ENCODE results near the gene TBC1D4.

Gene TBC1D4, protein sequence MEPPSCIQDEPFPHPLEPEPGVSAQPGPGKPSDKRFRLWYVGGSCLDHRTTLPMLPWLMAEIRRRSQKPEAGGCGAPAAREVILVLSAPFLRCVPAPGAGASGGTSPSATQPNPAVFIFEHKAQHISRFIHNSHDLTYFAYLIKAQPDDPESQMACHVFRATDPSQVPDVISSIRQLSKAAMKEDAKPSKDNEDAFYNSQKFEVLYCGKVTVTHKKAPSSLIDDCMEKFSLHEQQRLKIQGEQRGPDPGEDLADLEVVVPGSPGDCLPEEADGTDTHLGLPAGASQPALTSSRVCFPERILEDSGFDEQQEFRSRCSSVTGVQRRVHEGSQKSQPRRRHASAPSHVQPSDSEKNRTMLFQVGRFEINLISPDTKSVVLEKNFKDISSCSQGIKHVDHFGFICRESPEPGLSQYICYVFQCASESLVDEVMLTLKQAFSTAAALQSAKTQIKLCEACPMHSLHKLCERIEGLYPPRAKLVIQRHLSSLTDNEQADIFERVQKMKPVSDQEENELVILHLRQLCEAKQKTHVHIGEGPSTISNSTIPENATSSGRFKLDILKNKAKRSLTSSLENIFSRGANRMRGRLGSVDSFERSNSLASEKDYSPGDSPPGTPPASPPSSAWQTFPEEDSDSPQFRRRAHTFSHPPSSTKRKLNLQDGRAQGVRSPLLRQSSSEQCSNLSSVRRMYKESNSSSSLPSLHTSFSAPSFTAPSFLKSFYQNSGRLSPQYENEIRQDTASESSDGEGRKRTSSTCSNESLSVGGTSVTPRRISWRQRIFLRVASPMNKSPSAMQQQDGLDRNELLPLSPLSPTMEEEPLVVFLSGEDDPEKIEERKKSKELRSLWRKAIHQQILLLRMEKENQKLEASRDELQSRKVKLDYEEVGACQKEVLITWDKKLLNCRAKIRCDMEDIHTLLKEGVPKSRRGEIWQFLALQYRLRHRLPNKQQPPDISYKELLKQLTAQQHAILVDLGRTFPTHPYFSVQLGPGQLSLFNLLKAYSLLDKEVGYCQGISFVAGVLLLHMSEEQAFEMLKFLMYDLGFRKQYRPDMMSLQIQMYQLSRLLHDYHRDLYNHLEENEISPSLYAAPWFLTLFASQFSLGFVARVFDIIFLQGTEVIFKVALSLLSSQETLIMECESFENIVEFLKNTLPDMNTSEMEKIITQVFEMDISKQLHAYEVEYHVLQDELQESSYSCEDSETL (N-terminal part only)

DNA sequence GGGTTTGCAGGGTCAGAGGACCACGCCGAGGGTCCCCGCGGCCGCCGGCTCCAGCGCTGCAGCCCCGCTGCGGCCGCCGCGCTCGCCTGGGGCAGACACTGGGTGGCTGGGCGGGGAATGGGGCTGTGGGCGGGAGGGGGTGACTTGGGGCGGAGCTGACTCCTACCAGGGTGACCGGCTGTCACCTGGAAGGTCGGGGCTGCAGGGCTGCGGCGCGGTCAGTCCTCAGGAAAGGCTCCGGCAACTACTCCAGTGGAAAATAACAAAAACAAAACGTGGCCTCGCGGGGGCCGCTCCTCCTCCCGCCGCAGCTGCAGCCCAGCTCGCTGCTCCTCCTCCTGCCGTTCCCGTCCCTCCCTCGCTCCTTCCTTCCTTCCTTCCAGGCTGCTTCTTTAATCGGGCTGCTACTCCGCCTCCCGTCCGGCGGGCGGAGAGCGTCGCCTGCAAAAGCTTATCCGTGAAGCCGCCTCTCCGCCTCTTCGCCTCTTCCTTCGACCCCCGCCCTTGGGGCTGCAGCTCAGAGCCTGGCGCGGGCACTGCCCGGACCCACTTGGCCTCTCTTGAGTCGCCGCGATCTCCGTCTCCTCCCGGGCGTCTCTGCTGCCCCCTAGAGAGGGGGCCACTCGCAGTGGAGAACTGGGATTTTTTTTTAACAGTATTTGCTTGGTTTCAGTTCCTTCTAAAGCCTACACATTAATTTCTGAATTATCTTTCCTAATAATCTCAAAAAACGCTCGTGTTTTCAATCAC is at the start of gene TBC1D4:
TBC1D4 (minus strand) TSS at position 100 of the 750 bp plus-strand sequence. CDS start 402 bp downstream, outside the sequence.
- Histone ChIP-seq H3K36me3 (ENCODE audit: insufficient read depth, low read length) (no peaks in the 10 kb centered on the region), H3K4me1 (ENCODE audit: insufficient read depth, low read length) (peaks cover 11% of the 10 kb centered on the region), H3K27me3 (ENCODE audit: insufficient read depth, low read length) (no peaks in the 10 kb centered on the region), H3K4me3 (ENCODE audit: low read length) (peak within 1 kb of the TSS; percentile 79), H3K9me3 (ENCODE audit: low read length) (no peaks in the 10 kb centered on the region), H2AFZ (ENCODE audit: low read depth, low read length) (peak within 1 kb of the TSS; percentile 100)

DNA sequence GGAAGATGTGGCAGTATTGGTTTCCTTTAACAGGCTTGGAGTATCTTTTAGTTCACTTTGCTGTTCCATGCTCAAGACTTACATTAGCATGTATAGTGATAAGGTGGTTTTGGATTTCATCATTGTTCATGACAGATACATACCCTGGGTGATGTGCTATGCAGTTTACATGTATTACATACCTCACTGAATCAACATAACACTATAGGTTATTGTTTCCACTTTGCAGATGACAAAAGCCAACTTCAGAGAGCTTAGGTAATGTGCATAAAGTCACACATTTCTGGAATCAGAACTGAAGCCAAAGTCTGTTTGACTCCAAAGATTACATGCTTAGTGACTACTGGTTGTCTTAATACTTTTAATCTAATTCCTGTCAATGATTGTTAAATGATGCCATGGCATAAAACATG is 48.6 kb upstream of the TBC1D4 start:
- Histone ChIP-seq H3K27me3 (ENCODE audit: insufficient read depth, low read length) (no peaks in the 10 kb centered on the region), H3K9me3 (ENCODE audit: low read length) (no peaks in the 10 kb centered on the region), H3K4me1 (ENCODE audit: insufficient read depth, low read length) (no peaks in the 10 kb centered on the region), H2AFZ (ENCODE audit: low read depth, low read length) (no peak overlapping the region), H3K4me3 (ENCODE audit: low read length) (no peak overlapping the region), H3K36me3 (ENCODE audit: insufficient read depth, low read length) (peaks cover 26% of the 10 kb centered on the region)

DNA sequence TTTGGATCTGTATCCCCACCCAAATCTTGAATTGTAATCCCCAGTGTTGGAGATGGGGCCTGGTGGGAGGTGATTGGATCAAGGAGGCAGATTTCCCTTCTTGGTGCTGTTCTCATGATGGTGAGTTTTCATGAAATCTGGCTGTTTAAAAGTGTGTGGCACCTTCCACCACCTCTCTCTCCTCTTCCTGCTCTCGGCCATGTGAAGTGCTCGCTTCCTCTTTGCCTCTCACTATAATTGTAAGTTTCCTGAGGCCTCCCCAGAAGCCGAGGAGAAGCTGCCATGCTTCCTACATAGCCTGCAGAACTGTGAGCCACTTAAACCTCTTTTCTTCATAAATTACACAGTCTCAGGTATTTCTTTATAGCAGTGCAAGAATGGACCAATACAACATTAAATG is 40.0 kb upstream of the TBC1D4 start:
- Histone ChIP-seq H3K4me1 (ENCODE audit: insufficient read depth, low read length) (no peaks in the 10 kb centered on the region), H2AFZ (ENCODE audit: low read depth, low read length) (no peak overlapping the region)

DNA sequence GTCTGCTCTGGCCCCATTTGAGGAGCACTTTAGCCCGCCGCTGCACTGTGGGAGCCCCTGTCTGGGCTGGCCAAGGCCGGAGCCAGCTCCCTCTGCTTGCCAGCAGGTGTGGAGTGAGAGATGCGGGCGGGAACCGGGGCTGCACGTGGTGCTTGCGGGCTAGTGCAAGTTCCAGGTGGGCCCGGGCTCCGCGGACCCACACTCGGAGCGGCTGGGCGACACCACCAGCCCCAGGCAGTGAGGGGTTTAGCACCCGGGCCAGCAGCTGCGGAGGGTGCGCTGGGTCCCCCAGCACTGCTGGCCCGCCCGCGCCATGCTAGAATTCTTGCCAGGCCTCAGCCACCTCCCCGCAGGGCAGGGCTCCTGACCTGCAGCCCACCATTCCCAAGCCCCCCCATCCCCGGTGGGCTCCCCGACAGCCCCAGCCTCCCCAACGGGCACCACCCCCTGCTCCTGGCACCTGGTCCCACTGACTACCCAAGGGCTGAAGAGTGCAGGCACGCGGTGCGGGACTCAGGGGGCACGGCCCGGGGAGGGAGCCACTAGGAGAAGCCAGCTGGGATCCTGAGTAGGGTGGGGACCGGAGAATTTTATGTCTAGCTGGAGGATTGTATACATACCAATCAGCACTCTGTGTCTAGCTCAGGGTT is 36.6 kb upstream of the TBC1D4 start:
- H3K27me3 ChIP-seq (ENCODE audit: insufficient read depth, low read length): no peaks in the 10 kb centered on the region
- H3K36me3 ChIP-seq (ENCODE audit: insufficient read depth, low read length): no peaks in the 10 kb centered on the region
- no peaks in the 10 kb centered on the region for H3K9me3 ChIP-seq (ENCODE audit: low read length)
- no peak overlapping the region for H3K4me3 ChIP-seq (ENCODE audit: low read length)
- H3K4me1 ChIP-seq (ENCODE audit: insufficient read depth, low read length): no peaks in the 10 kb centered on the region
- no peak overlapping the region for H2AFZ ChIP-seq (ENCODE audit: low read depth, low read length)

More for the DNA sequence above, 40.0 kb upstream of the TBC1D4 start:
- Histone ChIP-seq H3K36me3 (ENCODE audit: insufficient read depth, low read length) (peaks cover 10% of the 10 kb centered on the region), H3K9me3 (ENCODE audit: low read length) (no peaks in the 10 kb centered on the region), H3K4me3 (ENCODE audit: low read length) (no peak overlapping the region), H3K27me3 (ENCODE audit: insufficient read depth, low read length) (no peaks in the 10 kb centered on the region)

DNA sequence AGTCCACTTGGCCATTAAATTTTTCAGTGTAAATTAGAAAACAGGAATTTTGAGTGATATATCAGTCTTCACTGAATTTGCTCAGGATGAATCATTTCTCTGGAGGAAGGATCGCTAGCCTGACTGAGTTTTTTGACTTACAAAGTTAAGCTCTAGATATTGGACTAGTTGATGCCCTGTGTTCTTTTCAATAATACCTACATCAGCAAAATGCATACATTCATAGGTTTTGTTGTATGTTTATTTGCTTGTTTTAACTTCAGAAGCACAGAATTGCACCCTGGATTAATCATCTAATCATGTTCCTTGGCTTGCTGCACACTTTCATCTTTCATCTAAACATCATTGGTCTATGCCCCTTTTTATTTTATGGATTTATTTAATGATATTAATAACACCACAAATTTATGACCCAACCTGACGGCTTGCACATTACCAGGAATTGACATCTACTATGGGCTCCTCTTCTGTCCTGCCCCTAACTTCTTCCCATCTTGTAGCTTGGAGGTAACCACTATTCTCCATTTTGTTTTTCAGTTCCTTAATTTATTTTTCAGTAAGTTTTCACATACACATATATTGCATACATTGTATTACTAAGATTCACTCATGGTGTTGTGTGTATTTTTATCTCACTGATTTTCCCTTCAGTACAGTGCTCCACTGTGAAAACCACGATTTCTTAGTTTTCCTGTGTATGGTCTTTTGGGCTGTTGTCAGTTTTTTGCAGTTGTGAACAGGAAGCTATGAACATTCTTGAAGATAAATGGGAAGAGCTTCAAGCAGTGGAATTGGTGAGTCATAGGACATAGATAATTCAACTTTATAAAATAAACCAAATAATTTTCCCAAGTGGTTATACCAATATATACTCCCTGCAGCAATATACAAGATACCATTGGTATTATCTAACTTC is 32.4 kb upstream of the TBC1D4 start:
- no peaks in the 10 kb centered on the region for H3K4me1 ChIP-seq (ENCODE audit: insufficient read depth, low read length)

DNA sequence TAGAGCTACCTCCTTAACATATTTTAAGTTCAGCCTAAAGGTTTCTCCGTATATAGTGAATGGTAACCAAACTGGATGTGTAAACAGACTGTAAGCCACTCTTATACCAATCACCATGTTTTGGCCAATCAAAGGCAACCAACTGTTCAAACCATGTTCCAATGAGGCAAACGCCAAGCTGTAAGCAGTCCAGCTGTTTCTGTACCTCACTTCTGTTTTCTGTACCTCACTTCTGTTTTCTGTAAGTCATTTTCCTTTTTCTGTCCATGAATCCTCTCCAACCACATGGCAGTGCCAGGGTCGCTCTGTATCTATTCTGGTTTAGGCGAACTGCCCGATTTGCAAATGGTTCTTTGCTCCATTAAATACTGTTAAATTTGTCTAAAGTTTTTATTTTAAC is 31.3 kb upstream of the TBC1D4 start:
- H2AFZ ChIP-seq (ENCODE audit: low read depth, low read length): no peak overlapping the region
- no peak overlapping the region for H3K4me3 ChIP-seq (ENCODE audit: low read length)
- no peaks in the 10 kb centered on the region for H3K9me3 ChIP-seq (ENCODE audit: low read length)
- no peaks in the 10 kb centered on the region for H3K36me3 ChIP-seq (ENCODE audit: insufficient read depth, low read length)
- H3K4me1 ChIP-seq (ENCODE audit: insufficient read depth, low read length): no peaks in the 10 kb centered on the region
- no peaks in the 10 kb centered on the region for H3K27me3 ChIP-seq (ENCODE audit: insufficient read depth, low read length)

More for the DNA sequence above, 32.4 kb upstream of the TBC1D4 start:
- Histone ChIP-seq H2AFZ (ENCODE audit: low read depth, low read length) (no peak overlapping the region), H3K36me3 (ENCODE audit: insufficient read depth, low read length) (no peaks in the 10 kb centered on the region), H3K4me3 (ENCODE audit: low read length) (no peak overlapping the region), H3K9me3 (ENCODE audit: low read length) (no peaks in the 10 kb centered on the region), H3K27me3 (ENCODE audit: insufficient read depth, low read length) (no peaks in the 10 kb centered on the region)

DNA sequence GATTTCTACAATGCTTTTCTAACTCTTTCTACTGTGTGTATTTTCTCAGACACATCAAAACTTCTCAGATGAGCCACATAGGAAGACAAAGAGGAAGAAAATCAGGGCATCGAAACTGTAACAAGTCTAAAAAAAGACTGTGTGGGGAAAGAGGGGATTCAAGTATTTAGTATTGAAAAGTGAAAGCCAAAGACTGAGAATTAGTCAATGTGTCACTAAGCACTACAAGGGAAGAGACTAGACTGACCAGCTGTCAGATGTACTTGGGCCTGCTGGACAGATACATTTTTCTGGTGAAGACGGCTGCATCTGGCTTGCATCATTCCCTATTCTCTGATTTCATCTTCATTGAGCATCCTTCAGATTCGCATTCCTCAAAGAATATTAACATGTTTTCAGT is 30.3 kb upstream of the TBC1D4 start:
- H2AFZ ChIP-seq (ENCODE audit: low read depth, low read length): no peak overlapping the region
- no peaks in the 10 kb centered on the region for H3K27me3 ChIP-seq (ENCODE audit: insufficient read depth, low read length)
- H3K36me3 ChIP-seq (ENCODE audit: insufficient read depth, low read length): no peaks in the 10 kb centered on the region
- H3K4me1 ChIP-seq (ENCODE audit: insufficient read depth, low read length): no peaks in the 10 kb centered on the region
- no peak overlapping the region for H3K4me3 ChIP-seq (ENCODE audit: low read length)
- no peaks in the 10 kb centered on the region for H3K9me3 ChIP-seq (ENCODE audit: low read length)

DNA sequence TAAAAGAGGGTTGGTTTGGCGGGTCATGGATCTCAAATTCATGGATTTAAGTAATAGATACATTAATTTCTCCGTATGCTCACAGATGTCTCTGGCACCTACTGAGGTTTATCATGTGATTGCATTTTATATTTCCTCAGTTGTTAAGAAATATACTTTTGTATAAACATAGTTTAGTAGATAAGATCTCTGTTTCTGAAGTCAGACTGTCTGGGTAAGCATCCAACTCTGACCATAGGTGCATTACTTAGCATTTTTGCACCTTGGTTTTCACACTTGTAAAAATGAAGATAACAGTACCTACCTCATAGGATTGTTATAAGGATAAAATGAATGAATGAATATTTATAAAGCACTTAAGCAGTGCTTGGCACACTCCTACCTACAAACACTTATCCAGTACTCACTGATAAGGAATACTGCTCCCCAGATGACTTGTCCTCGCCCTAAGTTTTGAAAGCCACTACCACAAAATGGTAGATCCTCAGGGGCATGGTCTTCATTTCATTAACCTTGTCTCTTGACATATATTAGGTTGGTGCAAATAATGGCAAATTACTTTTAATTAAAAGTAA is 29.2 kb upstream of the TBC1D4 start:
- no peaks in the 10 kb centered on the region for H3K4me1 ChIP-seq (ENCODE audit: insufficient read depth, low read length)
- H3K9me3 ChIP-seq (ENCODE audit: low read length): no peaks in the 10 kb centered on the region
- no peak overlapping the region for H2AFZ ChIP-seq (ENCODE audit: low read depth, low read length)
- no peaks in the 10 kb centered on the region for H3K27me3 ChIP-seq (ENCODE audit: insufficient read depth, low read length)
- no peak overlapping the region for H3K4me3 ChIP-seq (ENCODE audit: low read length)
- no peaks in the 10 kb centered on the region for H3K36me3 ChIP-seq (ENCODE audit: insufficient read depth, low read length)

DNA sequence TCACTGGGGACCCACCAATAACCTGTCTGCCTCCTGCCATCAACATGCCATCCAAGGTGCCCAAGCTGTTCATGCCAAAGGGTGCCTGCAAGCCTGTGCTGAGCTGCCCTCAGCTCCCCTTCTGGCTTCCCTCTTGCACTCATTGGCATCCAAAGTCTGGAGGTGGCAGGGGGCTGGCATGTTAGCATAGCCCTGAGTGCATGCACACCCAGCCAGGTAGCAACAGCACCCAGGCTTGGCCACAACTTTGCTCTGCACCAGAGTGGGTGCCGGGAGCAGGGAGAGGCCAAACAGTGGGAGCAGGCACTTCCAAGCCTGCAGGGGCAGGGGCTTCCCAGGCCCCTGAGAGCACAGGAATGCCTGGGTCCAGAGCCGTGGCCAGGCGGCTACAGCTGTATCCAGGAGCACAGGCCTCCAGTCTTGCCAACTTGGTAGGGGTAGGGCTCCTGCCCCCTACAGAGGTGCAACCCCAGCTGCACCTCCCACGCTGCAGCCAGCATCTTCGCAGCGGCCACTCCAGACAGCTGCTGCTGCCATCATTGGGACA is 26.1 kb upstream of the TBC1D4 start:
- H3K4me1 ChIP-seq (ENCODE audit: insufficient read depth, low read length): no peaks in the 10 kb centered on the region
- H3K4me3 ChIP-seq (ENCODE audit: low read length): no peak overlapping the region
- H3K9me3 ChIP-seq (ENCODE audit: low read length): no peaks in the 10 kb centered on the region
- no peak overlapping the region for H2AFZ ChIP-seq (ENCODE audit: low read depth, low read length)
- H3K27me3 ChIP-seq (ENCODE audit: insufficient read depth, low read length): no peaks in the 10 kb centered on the region
- no peaks in the 10 kb centered on the region for H3K36me3 ChIP-seq (ENCODE audit: insufficient read depth, low read length)

DNA sequence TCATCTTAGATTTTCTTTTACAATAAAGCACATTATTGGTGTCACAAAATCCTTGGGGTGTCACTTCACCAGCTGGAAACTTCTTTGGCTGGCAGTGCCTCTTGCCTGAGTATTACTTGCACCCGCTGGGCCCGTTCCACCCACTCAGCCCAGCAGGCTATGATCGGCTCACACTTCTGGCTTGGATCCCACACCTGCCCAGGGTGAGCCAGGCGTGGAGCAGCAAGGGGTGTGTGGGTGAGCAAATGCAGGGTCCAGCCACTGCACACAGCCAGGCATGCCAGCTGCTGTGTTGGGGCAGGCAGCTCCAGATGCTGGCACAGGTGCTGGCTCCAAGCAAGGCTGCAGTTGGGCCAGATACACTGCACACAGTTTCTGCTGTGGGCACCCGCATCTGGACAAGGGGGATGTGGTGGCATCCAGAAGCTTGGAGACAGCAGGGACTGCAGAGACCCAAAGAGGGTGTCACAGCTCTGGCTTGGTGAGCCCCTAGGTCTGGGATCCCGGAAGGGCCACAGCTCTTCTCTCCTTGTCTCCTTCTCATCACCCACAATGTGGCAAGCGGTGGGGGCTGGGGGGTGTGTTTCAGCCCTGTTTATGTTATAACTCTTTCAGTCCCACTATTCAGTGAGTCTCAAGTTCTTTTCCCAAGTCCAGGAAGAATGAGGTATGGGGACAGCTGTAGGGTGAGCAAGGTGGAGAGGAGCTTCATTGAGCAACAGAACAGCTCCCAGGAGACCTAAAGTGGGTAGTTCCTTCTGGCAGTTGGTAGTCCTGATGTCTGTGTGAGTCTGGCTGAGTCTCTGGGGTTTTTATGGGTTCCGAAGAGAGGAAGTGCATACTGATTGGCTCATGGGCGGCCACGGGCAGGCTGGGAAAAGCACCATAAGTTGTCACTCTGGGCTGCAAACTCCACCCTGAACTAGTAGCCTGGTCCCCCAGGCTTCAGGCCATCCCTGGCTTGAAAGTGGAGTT is 25.3 kb upstream of the TBC1D4 start:
- no peak overlapping the region for H3K4me3 ChIP-seq (ENCODE audit: low read length)
- no peaks in the 10 kb centered on the region for H3K9me3 ChIP-seq (ENCODE audit: low read length)
- H3K27me3 ChIP-seq (ENCODE audit: insufficient read depth, low read length): no peaks in the 10 kb centered on the region
- H3K36me3 ChIP-seq (ENCODE audit: insufficient read depth, low read length): no peaks in the 10 kb centered on the region
- H3K4me1 ChIP-seq (ENCODE audit: insufficient read depth, low read length): no peaks in the 10 kb centered on the region
- H2AFZ ChIP-seq (ENCODE audit: low read depth, low read length): no peak overlapping the region
